Smooth muscle cell (in vitro differentiated cells): ENCODE measurements around the gene SF3A2. TPM values are rescaled to one million over a fixed set of nuclear protein-coding genes. Genes with fewer than 3 reads are reported as not detected.

Experiments used
- DNase-seq: peaks from one replicate; lab custom pipeline; 2025; ENCODE audit not compliant: unreplicated experiment; lab: John Stamatoyannopoulos, UW
- H2AFZ ChIP-seq: fragments of 200-600 bp; sonication (generic); 2 replicates; pipeline ENCODE4 v1.6.0; 2016; ENCODE audit warnings: antibody characterized with exemption, low read depth, mild to moderate bottlenecking
- H3F3A ChIP-seq: fragments of 200-600 bp; sonication (generic); 2 replicates; pipeline ENCODE4 v1.6.0; 2017; ENCODE audit warnings: antibody characterized with exemption, low read depth
- H3K27ac ChIP-seq: fragments of 200-600 bp; sonication (generic); 2 replicates; pipeline ENCODE4 v1.5.1; 2016; ENCODE audit warnings: low read depth, mild to moderate bottlenecking
- H3K27me3 ChIP-seq: fragments of 200-600 bp; sonication (generic); 2 replicates; pipeline ENCODE4 v1.6.1; 2016; ENCODE audit warnings: low read depth, mild to moderate bottlenecking
- H3K36me3 ChIP-seq: fragments of 200-600 bp; sonication (generic); 2 replicates; pipeline ENCODE4 v1.5.1; 2016; ENCODE audit warnings: low read depth
- H3K4me1 ChIP-seq: fragments of 200-600 bp; sonication (generic); 2 replicates; pipeline ENCODE4 v1.5.1; 2016; ENCODE audit warnings: low read depth
- H3K4me2 ChIP-seq: fragments of 200-600 bp; sonication (generic); 2 replicates; pipeline ENCODE4 v1.6.0; 2016; ENCODE audit warnings: mild to moderate bottlenecking
- H3K4me3 ChIP-seq: fragments of 200-600 bp; sonication (generic); 2 replicates; pipeline ENCODE4 v1.5.1; 2016; ENCODE audit warnings: mild to moderate bottlenecking
- H3K79me2 ChIP-seq: fragments of 200-600 bp; sonication (generic); 2 replicates; pipeline ENCODE4 v1.6.0; 2016; ENCODE audit warnings: low read depth, mild to moderate bottlenecking
- H3K9ac ChIP-seq: fragments of 200-600 bp; sonication (generic); 2 replicates; pipeline ENCODE4 v1.6.0; 2016; ENCODE audit warnings: low read depth
- H3K9me3 ChIP-seq: fragments of 200-600 bp; sonication (generic); replicated peaks from 2 replicates; pipeline ENCODE4 v1.5.1; 2016; ENCODE audit warnings: low read depth
- H4K20me1 ChIP-seq: fragments of 200-600 bp; sonication (generic); 2 replicates; pipeline ENCODE4 v1.6.0; 2016; ENCODE audit warnings: low read depth
- CTCF ChIP-seq: fragments of 200-600 bp; sonication (generic); IDR thresholded peaks from 2 replicates; pipeline ENCODE4 v1.5.1; 2017; ENCODE audit warnings: borderline replicate concordance, mild to moderate bottlenecking, antibody characterized with exemption; ENCODE audit not compliant: insufficient read depth, poor library complexity, severe bottlenecking
- WGBS: methylation state at CpG from one replicate; pipeline ENCODE4 v1.1.7; 2016; ENCODE audit warnings: low lambda C conversion rate; 5-methylcytosine and 5-hydroxymethylcytosine counted together
- polyA plus RNA-seq: library from polyadenylated mRNA; unstranded; fragments of >200 nt; fragmentation: Nextera tagmentation; extraction: Ambion mirVana; gene quantifications from 2 replicates; pipeline ENCODE4 v1.2.1, GENCODE V29; 2016
- total RNA-seq: library from RNA; depleted of rRNA; stranded (reverse); fragments of >200 nt; gene quantifications from 2 replicates; pipeline ENCODE4 v1.2.3, GENCODE V29; 2014

The SF3A2 gene
- total and polyA plus RNA-seq, 2 experiments from 2014 or later: 28.5 to 63.0 TPM

GRCh38 chr19:2193807-2194206, 42.8 kb upstream of the SF3A2 start:
- TF ChIP-seq CTCF: no peak
- Histone ChIP-seq H3K4me2 (no peak overlapping the region), H3K4me1 (no peaks in the 10 kb centered on the region), H3K4me3 (no peak overlapping the region), H3F3A (no peaks in the 10 kb centered on the region), H3K79me2 (peaks cover 6% of the 10 kb centered on the region), H3K9me3 (no peaks in the 10 kb centered on the region), H2AFZ (no peak overlapping the region), H3K9ac (no peak overlapping the region), H3K27me3 (no peaks in the 10 kb centered on the region), H3K36me3 (no peaks in the 10 kb centered on the region), H3K27ac (no peak overlapping the region), H4K20me1 (peaks cover 49% of the 10 kb centered on the region)
- 98% methylated on average over 18 of the region's 18 CpGs for WGBS
- DNase-seq: no peak

GRCh38 chr19:2194513-2195078, 42.0 kb upstream of the SF3A2 start:
- no peak overlapping the region for H3K4me2 ChIP-seq
- H3K4me3 ChIP-seq: no peak overlapping the region
- H3K79me2 ChIP-seq: no peaks in the 10 kb centered on the region
- peaks cover 49% of the 10 kb centered on the region for H4K20me1 ChIP-seq
- H2AFZ ChIP-seq: no peak overlapping the region
- H3K9me3 ChIP-seq: no peaks in the 10 kb centered on the region
- no peaks in the 10 kb centered on the region for H3K4me1 ChIP-seq
- H3K9ac ChIP-seq: no peak overlapping the region
- no peak for DNase-seq
- no peak for TF ChIP-seq CTCF
- no peak overlapping the region for H3K27ac ChIP-seq
- 97% methylated on average over 22 of the region's 25 CpGs for WGBS
- H3K36me3 ChIP-seq: no peaks in the 10 kb centered on the region
- H3K27me3 ChIP-seq: no peaks in the 10 kb centered on the region
- H3F3A ChIP-seq: no peaks in the 10 kb centered on the region

- Histone ChIP-seq H3F3A (no peaks in the 10 kb centered on the region), H3K27me3 (no peaks in the 10 kb centered on the region), H3K9me3 (no peaks in the 10 kb centered on the region), H3K4me2 (no peak overlapping the region), H3K79me2 (no peaks in the 10 kb centered on the region), H3K36me3 (no peaks in the 10 kb centered on the region), H3K27ac (no peak overlapping the region), H3K9ac (no peak overlapping the region), H2AFZ (no peak overlapping the region), H4K20me1 (peaks cover 44% of the 10 kb centered on the region), H3K4me3 (no peak overlapping the region), H3K4me1 (no peaks in the 10 kb centered on the region)
- TF ChIP-seq CTCF: no peak
- WGBS: 97% methylated on average over 13 of the region's 13 CpGs
- DNase-seq: no peak
These were observed 41.3 kb upstream of the SF3A2 start for GRCh38 chr19:2195361-2195760.

GRCh38 chr19:2195914-2196313, 40.7 kb upstream of the SF3A2 start:
- Histone ChIP-seq H3K9ac (no peak overlapping the region), H3K4me3 (no peak overlapping the region), H3K27ac (no peak overlapping the region), H4K20me1 (peaks cover 39% of the 10 kb centered on the region), H3F3A (no peaks in the 10 kb centered on the region), H3K27me3 (no peaks in the 10 kb centered on the region), H3K9me3 (no peaks in the 10 kb centered on the region), H2AFZ (no peak overlapping the region), H3K79me2 (no peaks in the 10 kb centered on the region), H3K4me1 (no peaks in the 10 kb centered on the region), H3K4me2 (no peak overlapping the region), H3K36me3 (no peaks in the 10 kb centered on the region)
- no peak for TF ChIP-seq CTCF
- no peak for DNase-seq
- WGBS: 95% methylated on average over 19 of the region's 19 CpGs
